IPS-11a (cell line): ENCODE results near the gene DENND1A.
"Not testable (repeated sequence)": the region's sequence is repeated elsewhere in the genome, so short reads cannot be mapped to it uniquely, and the experiment has no call there.

ENCODE experiments used
- H3K4me3 ChIP-seq: one replicate; pipeline ENCODE4 v1.5.1; 2013; ENCODE audit warnings: low read depth, low read length, control low read depth

Gene DENND1A

DNA sequence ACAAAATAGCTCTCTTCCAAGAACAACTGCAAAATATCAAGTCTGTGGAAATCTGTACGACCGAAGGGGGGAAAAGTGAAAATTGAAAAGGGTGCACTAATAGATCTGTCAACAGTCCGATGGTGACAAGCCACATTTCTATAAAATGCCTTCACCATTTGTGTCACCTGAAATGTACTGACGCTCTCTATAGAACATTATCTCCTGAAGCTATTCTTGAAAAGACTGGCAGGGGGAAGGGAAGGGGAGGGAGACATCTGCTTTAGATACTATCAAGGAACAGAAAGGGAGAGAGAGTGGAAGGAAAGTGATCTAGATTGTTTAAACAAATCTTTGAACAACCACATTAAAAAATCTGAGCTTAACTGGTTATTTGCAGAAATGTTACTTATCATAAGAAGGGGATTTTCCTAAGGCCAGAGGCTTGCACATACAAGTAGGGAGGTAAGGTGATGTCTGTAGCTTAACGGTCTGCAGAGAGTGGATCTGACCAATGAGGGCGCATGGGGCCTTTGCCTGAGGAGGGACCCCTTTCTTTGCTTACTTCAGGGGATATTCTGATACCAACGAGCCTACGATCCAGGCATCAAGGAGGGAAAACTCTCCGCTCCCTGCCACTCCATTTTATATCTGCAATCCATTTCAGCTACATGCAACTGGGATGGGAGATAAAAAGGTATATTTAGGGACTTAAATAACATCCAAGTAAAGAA lies 481.8 kb downstream of the DENND1A start:
- no peak overlapping the region for H3K4me3 ChIP-seq

- H3K4me3 ChIP-seq = no peak overlapping the region
These were observed 483.8 kb downstream of the DENND1A start for GRCh38 chr9:123445981-123446610.

DNA sequence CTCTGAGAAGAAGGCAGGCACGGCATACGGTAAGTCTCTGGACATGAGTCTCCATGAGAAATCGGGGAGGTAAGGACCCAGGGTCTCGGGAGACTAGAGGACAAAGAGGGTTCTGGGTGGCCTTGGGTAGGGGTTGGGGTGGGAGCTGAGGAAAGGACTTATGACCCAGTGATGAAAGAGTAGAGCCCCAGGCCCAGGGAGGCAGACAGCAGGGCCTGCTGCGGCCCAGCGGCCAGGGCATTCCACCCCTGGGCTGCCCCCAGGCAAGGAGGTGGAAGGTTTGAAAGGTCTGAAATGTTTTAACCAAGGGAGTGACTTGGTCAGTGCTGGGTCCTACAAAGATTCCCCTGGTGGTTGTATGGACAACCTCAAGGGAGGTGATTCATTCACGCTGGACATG lies 484.8 kb downstream of the DENND1A start:
- H3K4me3 ChIP-seq = no peak overlapping the region

GRCh38 chr9:123441769-123442168 lies 488.2 kb downstream of the DENND1A start:
- no peak overlapping the region for H3K4me3 ChIP-seq

- no peak overlapping the region for H3K4me3 ChIP-seq
These were observed 489.7 kb downstream of the DENND1A start for GRCh38 chr9:123440256-123440655.

DNA sequence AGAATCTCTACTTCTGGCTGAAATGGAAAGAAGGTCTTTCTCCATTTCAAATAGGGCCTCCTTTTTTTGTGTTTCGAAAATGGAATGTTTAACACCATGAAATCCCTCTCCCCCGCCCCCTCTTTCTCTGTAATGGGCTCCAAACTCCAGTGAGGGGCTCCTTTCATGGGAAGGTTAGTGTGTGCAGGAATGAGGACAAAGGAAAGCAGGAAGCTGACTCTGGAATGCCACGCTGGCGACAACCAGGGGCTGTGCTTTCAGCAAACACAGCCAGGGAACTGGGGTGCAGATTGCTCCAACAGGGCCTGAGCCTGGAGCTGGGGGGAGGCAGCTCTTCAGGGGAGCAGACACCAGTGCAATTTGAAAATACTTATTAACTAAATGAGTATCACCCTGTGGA lies 491.1 kb downstream of the DENND1A start:
- H3K4me3 ChIP-seq = no peak overlapping the region

GRCh38 chr9:123438321-123438720 lies 491.6 kb downstream of the DENND1A start:
- H3K4me3 ChIP-seq = no peak overlapping the region

- no peak overlapping the region for H3K4me3 ChIP-seq
These were observed 492.7 kb downstream of the DENND1A start for GRCh38 chr9:123437201-123437600.

- H3K4me3 ChIP-seq = no peak overlapping the region
These were observed 494.5 kb downstream of the DENND1A start for GRCh38 chr9:123435471-123435870.

DNA sequence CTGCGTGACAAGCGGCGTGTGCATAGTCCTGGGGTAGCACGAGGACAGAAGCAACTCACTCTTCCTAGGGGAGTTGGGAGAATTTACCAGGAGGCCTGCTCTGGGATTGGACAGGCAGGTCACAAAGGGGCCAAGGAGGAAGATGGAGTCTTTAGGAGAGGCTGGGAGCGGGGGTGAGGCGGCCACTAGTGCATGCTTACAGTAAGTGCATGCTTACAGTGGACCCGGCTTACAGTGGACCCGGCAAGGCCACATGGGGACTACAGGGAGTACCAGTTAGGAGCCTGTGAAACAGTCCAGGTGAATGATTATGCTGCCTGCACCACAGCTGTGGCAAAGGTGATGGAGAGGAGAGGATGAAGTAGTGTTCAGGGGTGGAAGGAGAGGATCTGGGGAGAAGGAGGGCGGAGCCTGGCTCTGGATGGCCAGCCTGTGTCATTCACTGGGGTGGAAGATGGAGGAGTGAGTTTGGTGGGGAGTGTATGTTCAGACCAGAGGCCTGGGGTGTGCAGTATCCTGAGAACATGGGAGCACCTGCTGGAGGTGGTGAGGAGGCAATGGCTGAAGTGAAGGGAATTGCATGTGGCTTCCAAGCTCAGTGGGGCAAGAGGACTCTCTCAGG lies 495.2 kb downstream of the DENND1A start:
- H3K4me3 ChIP-seq = no peak overlapping the region

GRCh38 chr9:123432331-123433236 lies 497.3 kb downstream of the DENND1A start:
- no peak overlapping the region for H3K4me3 ChIP-seq

GRCh38 chr9:123431581-123431980 lies 498.3 kb downstream of the DENND1A start:
- H3K4me3 ChIP-seq = no peak overlapping the region

DNA sequence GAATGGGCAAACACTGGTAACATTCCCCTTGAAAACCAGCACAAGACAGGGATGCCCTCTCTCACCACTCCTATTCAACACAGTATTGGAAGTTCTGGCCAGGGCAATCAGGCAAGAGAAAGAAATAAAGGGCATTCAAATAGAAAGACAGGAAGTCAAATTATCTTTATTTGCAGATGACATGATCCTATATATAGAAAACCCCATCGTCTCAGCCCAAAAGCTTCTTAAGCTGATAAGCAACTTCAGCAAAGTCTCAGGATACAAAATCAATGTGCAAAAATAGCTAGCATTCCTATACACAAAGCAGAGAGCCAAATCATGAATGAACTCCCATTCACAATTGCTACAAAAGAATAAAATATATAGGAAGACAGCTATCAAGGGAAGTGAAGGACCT lies 501.5 kb downstream of the DENND1A start:
- not testable (repeated sequence) for H3K4me3 ChIP-seq

- no peak overlapping the region for H3K4me3 ChIP-seq
These were observed 503.5 kb downstream of the DENND1A start for GRCh38 chr9:123426406-123426805.

GRCh38 chr9:123425836-123426365 lies 504.0 kb downstream of the DENND1A start:
- no peak overlapping the region for H3K4me3 ChIP-seq

DNA sequence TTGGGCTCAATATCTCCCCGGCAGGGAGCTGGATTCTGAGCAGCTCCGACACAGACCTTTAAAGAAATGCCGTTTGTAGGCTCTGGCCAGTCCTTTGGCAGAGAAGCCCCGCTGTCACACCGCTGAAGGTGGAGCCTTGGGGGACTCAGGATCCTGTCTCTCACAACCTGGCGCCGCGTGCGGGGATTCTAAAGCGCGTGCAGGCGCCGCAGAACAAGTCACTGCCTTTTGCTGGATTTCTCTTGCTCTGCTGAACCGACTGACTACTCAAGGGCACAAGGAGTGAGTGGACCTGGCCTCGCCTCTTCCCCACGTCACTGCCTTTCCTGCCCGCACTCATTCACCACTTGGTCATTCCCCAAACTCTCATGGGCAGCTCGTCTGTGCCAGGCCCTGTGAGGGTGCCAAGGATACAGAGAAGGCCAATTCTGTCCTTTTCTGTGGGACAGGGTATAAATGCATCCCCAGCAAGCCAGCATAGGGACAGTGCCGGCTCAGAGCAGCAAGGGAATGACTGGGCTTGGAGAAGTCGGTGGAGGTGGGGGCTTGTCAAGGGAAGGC lies 504.6 kb downstream of the DENND1A start:
- H3K4me3 ChIP-seq = no peak overlapping the region

GRCh38 chr9:123424552-123425225 lies 505.2 kb downstream of the DENND1A start:
- no peak overlapping the region for H3K4me3 ChIP-seq

GRCh38 chr9:123424131-123424530 lies 505.8 kb downstream of the DENND1A start:
- no peak overlapping the region for H3K4me3 ChIP-seq

GRCh38 chr9:123423311-123423640 lies 506.6 kb downstream of the DENND1A start:
- H3K4me3 ChIP-seq = no peak overlapping the region

DNA sequence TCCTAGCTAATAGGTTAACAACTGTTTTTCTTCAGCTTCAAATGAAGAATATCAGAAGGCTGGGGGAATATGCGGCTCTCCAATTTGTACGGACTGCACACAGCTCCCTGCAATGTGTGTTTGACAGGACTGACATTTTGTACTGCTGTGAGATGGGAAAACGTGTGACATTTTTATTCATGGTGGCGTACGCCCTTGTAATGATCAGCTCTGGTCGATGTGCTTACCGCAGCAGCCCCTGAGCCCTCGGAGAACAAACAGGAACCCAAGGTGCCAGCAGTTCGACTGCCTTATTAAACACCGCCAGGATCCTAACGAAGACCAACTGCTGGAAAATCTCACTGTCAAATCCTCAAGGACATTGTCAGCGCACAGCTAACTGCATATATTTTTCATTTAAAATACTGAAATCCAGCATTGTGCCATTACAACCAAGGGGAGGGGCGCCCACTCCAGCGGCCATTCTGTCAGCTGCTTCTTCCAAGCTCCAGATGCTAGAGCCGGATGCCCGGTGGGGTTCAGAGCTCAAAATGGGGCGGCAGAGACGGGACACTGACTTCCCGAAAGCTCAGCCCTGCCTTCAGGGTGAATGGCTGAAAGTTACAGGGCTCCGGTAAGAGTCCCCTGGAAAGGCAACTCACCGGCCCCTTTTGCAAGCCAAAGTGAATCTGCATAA lies 507.2 kb downstream of the DENND1A start:
- H3K4me3 ChIP-seq = no peak overlapping the region
